ENCODE data around the gene IP6K2. TPM values are rescaled to one million over a fixed set of nuclear protein-coding genes. Genes with fewer than 3 reads are reported as not detected.
"Not testable (repeated sequence)": the region's sequence is repeated elsewhere in the genome, so short reads cannot be mapped to it uniquely, and the experiment has no call there.

IP6K2 gene
- total RNA-seq, 1 donor from 2014 or later: 33.9 TPM

GRCh38 chr3:48733752-48734518, 16.9 kb upstream of the IP6K2 start:
- not testable (repeated sequence) for H3K27me3 ChIP-seq (ENCODE audit: control insufficient read depth in 3 of 3, insufficient read depth in 3 of 3, low read length in 3 of 3); H3K4me3 ChIP-seq (ENCODE audit: low read length in 3 of 3); H3K9ac ChIP-seq (ENCODE audit: low read depth in 1 of 3, low read length in 3 of 3); H3K9me3 ChIP-seq (ENCODE audit: control insufficient read depth in 3 of 3, low read length in 3 of 3); H3K36me3 ChIP-seq (ENCODE audit: control insufficient read depth in 3 of 3, insufficient read depth in 3 of 3, low read length in 3 of 3); H3K27ac ChIP-seq (ENCODE audit: low read depth, low read length); H3K4me1 ChIP-seq (ENCODE audit: control insufficient read depth in 3 of 3, insufficient read depth in 3 of 3, low read length in 3 of 3)

- H3K9ac ChIP-seq (ENCODE audit: low read depth in 1 of 3, low read length in 3 of 3): no peak overlapping the region
- no peak overlapping the region for H3K27ac ChIP-seq (ENCODE audit: low read depth, low read length)
- no peaks in the 10 kb centered on the region for H3K36me3 ChIP-seq (ENCODE audit: control insufficient read depth in 3 of 3, insufficient read depth in 3 of 3, low read length in 3 of 3)
Observed at GRCh38 chr3:48727511-48727910, 10.5 kb upstream of the IP6K2 start.

DNA sequence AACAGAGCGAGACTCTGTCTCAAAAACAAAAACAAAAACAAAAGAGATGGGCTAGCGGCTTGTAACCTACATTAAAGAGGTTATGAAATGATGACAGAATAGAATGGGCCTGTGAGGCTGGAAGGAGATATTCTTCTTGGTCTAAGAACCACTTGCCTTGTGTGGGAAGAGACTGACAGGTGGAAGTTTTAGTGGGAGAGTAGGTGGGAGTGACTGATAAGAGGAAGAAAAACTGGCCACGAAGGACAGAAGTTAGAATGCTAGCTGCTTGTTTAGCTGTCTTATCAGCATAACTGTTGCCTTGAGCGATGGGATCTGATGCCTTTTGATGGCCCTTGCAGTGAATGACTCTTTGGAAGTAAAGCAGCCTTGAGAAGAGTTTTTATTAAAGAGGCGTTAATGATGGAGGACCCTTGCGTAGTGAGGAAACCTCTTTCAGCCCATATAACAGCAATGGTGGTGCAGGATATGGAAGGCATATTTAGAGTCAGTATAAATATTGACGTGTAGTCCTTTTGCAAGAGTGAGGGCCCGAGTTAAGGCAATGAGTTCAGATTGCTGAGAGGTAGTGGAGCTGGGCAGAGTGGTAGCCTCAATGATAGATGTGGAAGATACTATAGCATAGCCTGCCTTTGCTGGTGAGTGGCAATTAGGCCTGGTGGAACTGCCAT, 8.3 kb upstream of the IP6K2 start:
- not testable (repeated sequence) for H3K27ac ChIP-seq (ENCODE audit: low read depth, low read length); H3K4me3 ChIP-seq (ENCODE audit: low read length in 3 of 3); H3K9ac ChIP-seq (ENCODE audit: low read depth in 1 of 3, low read length in 3 of 3); H3K9me3 ChIP-seq (ENCODE audit: control insufficient read depth in 3 of 3, low read length in 3 of 3); H3K36me3 ChIP-seq (ENCODE audit: control insufficient read depth in 3 of 3, insufficient read depth in 3 of 3, low read length in 3 of 3); H3K27me3 ChIP-seq (ENCODE audit: control insufficient read depth in 3 of 3, insufficient read depth in 3 of 3, low read length in 3 of 3); H3K4me1 ChIP-seq (ENCODE audit: control insufficient read depth in 3 of 3, insufficient read depth in 3 of 3, low read length in 3 of 3)

More at GRCh38 chr3:48727511-48727910, 10.5 kb upstream of the IP6K2 start:
- Histone ChIP-seq H3K9me3 (ENCODE audit: control insufficient read depth in 3 of 3, low read length in 3 of 3) (no peaks in the 10 kb centered on the region), H3K4me1 (ENCODE audit: control insufficient read depth in 3 of 3, insufficient read depth in 3 of 3, low read length in 3 of 3) (no peaks in the 10 kb centered on the region), H3K27me3 (ENCODE audit: control insufficient read depth in 3 of 3, insufficient read depth in 3 of 3, low read length in 3 of 3) (no peaks in the 10 kb centered on the region), H3K4me3 (ENCODE audit: low read length in 3 of 3) (no peak overlapping the region)

DNA sequence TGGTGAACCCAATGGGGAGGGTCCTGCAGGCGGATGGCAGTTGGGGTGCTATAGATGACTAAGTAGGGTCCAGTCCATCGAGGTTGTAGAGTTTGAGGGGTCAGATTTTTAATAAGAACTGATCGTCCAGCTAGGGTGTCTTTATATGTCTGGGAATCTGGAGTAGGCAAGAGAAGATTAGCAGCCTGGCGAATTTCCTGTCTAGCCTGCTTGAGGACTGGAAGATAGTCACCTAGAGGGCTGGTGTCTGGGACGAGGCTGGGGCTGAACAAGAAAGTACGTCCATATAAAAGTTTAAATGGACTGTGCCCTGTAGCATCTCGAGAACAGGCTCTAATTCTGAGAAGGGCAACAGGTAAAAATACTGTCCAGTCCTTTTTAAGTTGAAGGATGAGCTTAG, 6.7 kb upstream of the IP6K2 start:
- Histone ChIP-seq H3K4me3 (ENCODE audit: low read length in 3 of 3) (no peak overlapping the region), H3K36me3 (ENCODE audit: control insufficient read depth in 3 of 3, insufficient read depth in 3 of 3, low read length in 3 of 3) (no peaks in the 10 kb centered on the region), H3K27ac (ENCODE audit: low read depth, low read length) (no peak overlapping the region), H3K9me3 (ENCODE audit: control insufficient read depth in 3 of 3, low read length in 3 of 3) (no peaks in the 10 kb centered on the region), H3K4me1 (ENCODE audit: control insufficient read depth in 3 of 3, insufficient read depth in 3 of 3, low read length in 3 of 3) (no peaks in the 10 kb centered on the region), H3K27me3 (ENCODE audit: control insufficient read depth in 3 of 3, insufficient read depth in 3 of 3, low read length in 3 of 3) (no peaks in the 10 kb centered on the region), H3K9ac (ENCODE audit: low read depth in 1 of 3, low read length in 3 of 3) (no peak overlapping the region)

- not testable (repeated sequence) for H3K4me1 ChIP-seq (ENCODE audit: control insufficient read depth in 3 of 3, insufficient read depth in 3 of 3, low read length in 3 of 3); H3K36me3 ChIP-seq (ENCODE audit: control insufficient read depth in 3 of 3, insufficient read depth in 3 of 3, low read length in 3 of 3); H3K9me3 ChIP-seq (ENCODE audit: control insufficient read depth in 3 of 3, low read length in 3 of 3); H3K9ac ChIP-seq (ENCODE audit: low read depth in 1 of 3, low read length in 3 of 3); H3K27me3 ChIP-seq (ENCODE audit: control insufficient read depth in 3 of 3, insufficient read depth in 3 of 3, low read length in 3 of 3); H3K27ac ChIP-seq (ENCODE audit: low read depth, low read length); H3K4me3 ChIP-seq (ENCODE audit: low read length in 3 of 3)
Observed at GRCh38 chr3:48723293-48723692, 6.3 kb upstream of the IP6K2 start.

DNA sequence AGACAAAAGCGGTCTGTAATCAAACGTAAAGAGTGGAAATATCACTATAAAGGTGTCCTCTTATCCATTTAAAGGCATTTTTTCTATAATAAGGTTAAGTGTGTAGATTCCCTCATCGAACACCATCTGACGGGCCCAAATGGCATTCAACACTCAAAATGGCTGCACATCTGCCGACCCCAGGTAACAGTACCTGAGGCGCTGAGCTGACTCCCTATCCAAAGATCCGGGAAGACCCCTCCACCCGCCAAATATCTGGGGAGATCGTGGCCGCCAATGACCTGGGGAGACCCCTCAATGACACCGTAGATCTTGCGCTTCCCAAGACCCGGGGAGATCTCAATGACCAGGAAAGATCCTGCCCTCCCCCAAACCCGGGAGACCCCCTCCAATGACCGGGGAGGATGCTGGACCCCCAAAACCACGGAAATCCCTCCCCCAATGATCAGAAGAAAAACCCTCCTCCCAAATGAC, 476 bp downstream of the IP6K2 start:
- Histone ChIP-seq H3K9ac (ENCODE audit: low read depth in 1 of 3, low read length in 3 of 3) (peak overlapping the region; percentile 96 to 99 (median 99)), H3K4me1 (ENCODE audit: control insufficient read depth in 3 of 3, insufficient read depth in 3 of 3, low read length in 3 of 3) (peaks cover 19 to 26% (median 20%) of the 10 kb centered on the region in 3 donors), H3K9me3 (ENCODE audit: control insufficient read depth in 3 of 3, low read length in 3 of 3) (no peaks in the 10 kb centered on the region), H3K27me3 (ENCODE audit: control insufficient read depth in 3 of 3, insufficient read depth in 3 of 3, low read length in 3 of 3) (no peaks in the 10 kb centered on the region), H3K27ac (ENCODE audit: low read depth, low read length) (peak overlapping the region; percentile 89), H3K4me3 (ENCODE audit: low read length in 3 of 3) (peak overlapping the region; percentile 93 to 99 (median 95)), H3K36me3 (ENCODE audit: control insufficient read depth in 3 of 3, insufficient read depth in 3 of 3, low read length in 3 of 3) (peaks cover 4 to 12% (median 5%) of the 10 kb centered on the region in 3 donors)

GRCh38 chr3:48715174-48715800, 1.7 kb downstream of the IP6K2 start:
- Histone ChIP-seq H3K36me3 (ENCODE audit: control insufficient read depth in 3 of 3, insufficient read depth in 3 of 3, low read length in 3 of 3) (peaks cover 9 to 20% (median 12%) of the 10 kb centered on the region in 3 donors), H3K4me3 (ENCODE audit: low read length in 3 of 3) (no peak overlapping the region), H3K27ac (ENCODE audit: low read depth, low read length) (no peak overlapping the region), H3K9ac (ENCODE audit: low read depth in 1 of 3, low read length in 3 of 3) (peak overlapping the region in 1 of 3 donors; percentile 63), H3K4me1 (ENCODE audit: control insufficient read depth in 3 of 3, insufficient read depth in 3 of 3, low read length in 3 of 3) (peaks cover 19 to 27% (median 20%) of the 10 kb centered on the region in 3 donors), H3K27me3 (ENCODE audit: control insufficient read depth in 3 of 3, insufficient read depth in 3 of 3, low read length in 3 of 3) (no peaks in the 10 kb centered on the region), H3K9me3 (ENCODE audit: control insufficient read depth in 3 of 3, low read length in 3 of 3) (no peaks in the 10 kb centered on the region)

DNA sequence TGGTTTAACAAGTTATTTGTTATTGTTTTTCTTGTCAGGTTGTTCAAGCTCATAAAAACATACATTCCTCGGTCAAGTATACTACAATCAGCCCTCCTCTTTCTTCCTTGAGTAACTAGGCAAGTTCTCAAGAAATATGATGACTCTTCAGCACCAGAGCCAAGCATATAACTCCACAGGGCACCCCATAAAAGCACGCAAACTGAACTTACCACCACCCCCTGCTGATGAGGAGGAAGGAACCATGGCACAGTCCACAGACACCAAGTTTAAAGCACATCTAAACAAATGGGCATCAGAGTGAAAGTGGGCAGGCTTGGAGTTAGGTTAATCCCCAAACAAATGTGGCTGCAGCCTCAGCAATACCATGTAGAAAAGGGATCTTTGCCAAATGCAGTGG, 5.3 kb downstream of the IP6K2 start:
- H3K36me3 ChIP-seq (ENCODE audit: control insufficient read depth in 3 of 3, insufficient read depth in 3 of 3, low read length in 3 of 3): peaks cover 9 to 23% (median 22%) of the 10 kb centered on the region in 3 donors
- H3K27ac ChIP-seq (ENCODE audit: low read depth, low read length): no peak overlapping the region
- H3K9ac ChIP-seq (ENCODE audit: low read depth in 1 of 3, low read length in 3 of 3): no peak overlapping the region
- H3K4me1 ChIP-seq (ENCODE audit: control insufficient read depth in 3 of 3, insufficient read depth in 3 of 3, low read length in 3 of 3): peaks cover 29 to 36% (median 32%) of the 10 kb centered on the region in 3 donors
- H3K27me3 ChIP-seq (ENCODE audit: control insufficient read depth in 3 of 3, insufficient read depth in 3 of 3, low read length in 3 of 3): no peaks in the 10 kb centered on the region
- no peak overlapping the region for H3K4me3 ChIP-seq (ENCODE audit: low read length in 3 of 3)
- no peaks in the 10 kb centered on the region for H3K9me3 ChIP-seq (ENCODE audit: control insufficient read depth in 3 of 3, low read length in 3 of 3)

GRCh38 chr3:48709051-48709461, 8.0 kb downstream of the IP6K2 start:
- Histone ChIP-seq H3K9me3 (ENCODE audit: control insufficient read depth in 3 of 3, low read length in 3 of 3) (no peaks in the 10 kb centered on the region), H3K27me3 (ENCODE audit: control insufficient read depth in 3 of 3, insufficient read depth in 3 of 3, low read length in 3 of 3) (no peaks in the 10 kb centered on the region), H3K36me3 (ENCODE audit: control insufficient read depth in 3 of 3, insufficient read depth in 3 of 3, low read length in 3 of 3) (peaks cover 9 to 23% (median 18%) of the 10 kb centered on the region in 3 donors), H3K4me1 (ENCODE audit: control insufficient read depth in 3 of 3, insufficient read depth in 3 of 3, low read length in 3 of 3) (peaks cover 18 to 22% (median 20%) of the 10 kb centered on the region in 3 donors), H3K4me3 (ENCODE audit: low read length in 3 of 3) (no peak overlapping the region), H3K27ac (ENCODE audit: low read depth, low read length) (peak overlapping the region; percentile 52), H3K9ac (ENCODE audit: low read depth in 1 of 3, low read length in 3 of 3) (no peak overlapping the region)

DNA sequence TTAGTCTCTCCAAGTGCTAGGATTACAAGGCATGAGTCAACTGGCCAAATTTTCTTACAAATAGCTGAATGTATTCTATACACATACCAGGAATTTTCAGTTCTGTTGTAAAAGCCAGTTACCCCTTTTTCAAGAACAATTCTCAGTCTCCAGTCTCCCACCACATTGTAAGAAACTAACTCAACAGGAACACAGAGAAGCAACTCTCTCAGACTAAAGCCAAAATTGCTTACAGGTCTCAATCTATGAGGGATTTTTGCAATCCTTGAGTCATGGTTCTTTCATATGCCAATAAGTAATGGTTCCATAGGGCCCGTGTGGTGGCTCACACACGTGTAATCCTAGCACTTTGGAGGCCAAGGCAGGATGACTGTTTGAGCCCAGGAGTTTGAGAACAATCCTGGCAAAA, 8.5 kb downstream of the IP6K2 start:
- Histone ChIP-seq H3K4me3 (ENCODE audit: low read length in 3 of 3) (no peak overlapping the region), H3K9me3 (ENCODE audit: control insufficient read depth in 3 of 3, low read length in 3 of 3) (no peaks in the 10 kb centered on the region), H3K27ac (ENCODE audit: low read depth, low read length) (peak overlapping the region; percentile 52), H3K9ac (ENCODE audit: low read depth in 1 of 3, low read length in 3 of 3) (no peak overlapping the region), H3K4me1 (ENCODE audit: control insufficient read depth in 3 of 3, insufficient read depth in 3 of 3, low read length in 3 of 3) (peaks cover 18 to 21% (median 20%) of the 10 kb centered on the region in 3 donors), H3K36me3 (ENCODE audit: control insufficient read depth in 3 of 3, insufficient read depth in 3 of 3, low read length in 3 of 3) (peaks cover 9 to 23% (median 18%) of the 10 kb centered on the region in 3 donors), H3K27me3 (ENCODE audit: control insufficient read depth in 3 of 3, insufficient read depth in 3 of 3, low read length in 3 of 3) (no peaks in the 10 kb centered on the region)

All from skeletal muscle tissue (tissue), 4 donors.